ENCODE data around the gene COQ5.

COQ5 gene

GRCh38 chr12:120483621-120484020 is 45.3 kb downstream of the COQ5 start:
- no peak for DNase-seq (ENCODE audit: low spot score)

- DNase-seq (ENCODE audit: low spot score) = no peak
Measured at GRCh38 chr12:120481022-120481767, 47.8 kb downstream of the COQ5 start.

GRCh38 chr12:120480211-120480610 is 48.7 kb downstream of the COQ5 start:
- DNase-seq (ENCODE audit: low spot score) = no peak

GRCh38 chr12:120479458-120479857 is 49.5 kb downstream of the COQ5 start:
- no peak for DNase-seq (ENCODE audit: low spot score)

GRCh38 chr12:120475643-120476042 is 53.3 kb downstream of the COQ5 start:
- no peak for DNase-seq (ENCODE audit: low spot score)

- peak; percentile 74 for DNase-seq (ENCODE audit: low spot score)
Measured at GRCh38 chr12:120474616-120474960, 54.4 kb downstream of the COQ5 start.

- no peak for DNase-seq (ENCODE audit: low spot score)
Measured at GRCh38 chr12:120473807-120474615, 54.9 kb downstream of the COQ5 start.

GRCh38 chr12:120472521-120472920 is 56.4 kb downstream of the COQ5 start:
- DNase-seq (ENCODE audit: low spot score) = no peak

- DNase-seq (ENCODE audit: low spot score) = no peak
Measured at GRCh38 chr12:120470150-120470784, 58.7 kb downstream of the COQ5 start.

- peak; percentile 100 for DNase-seq (ENCODE audit: low spot score)
Measured at GRCh38 chr12:120469450-120470149, 59.4 kb downstream of the COQ5 start, which contains the start of gene SRSF9. TSS of gene SRSF9 (minus strand) at chr12:120469748. CDS start at chr12:120469609, 139 bp downstream.

- DNase-seq (ENCODE audit: low spot score) = peak; percentile 64
Measured at GRCh38 chr12:120468821-120469449, 60.0 kb downstream of the COQ5 start.

GRCh38 chr12:120468325-120468820 is 60.6 kb downstream of the COQ5 start:
- DNase-seq (ENCODE audit: low spot score) = peak; percentile 56

- no peak for DNase-seq (ENCODE audit: low spot score)
Measured at GRCh38 chr12:120467439-120467838, 61.5 kb downstream of the COQ5 start.

GRCh38 chr12:120466560-120467315 is 62.2 kb downstream of the COQ5 start:
- peak; percentile 15 for DNase-seq (ENCODE audit: low spot score)

GRCh38 chr12:120465756-120466155 is 63.2 kb downstream of the COQ5 start:
- DNase-seq (ENCODE audit: low spot score) = no peak

GRCh38 chr12:120463712-120464111 is 65.2 kb downstream of the COQ5 start:
- DNase-seq (ENCODE audit: low spot score) = no peak

GRCh38 chr12:120462099-120462640 is 66.8 kb downstream of the COQ5 start:
- no peak for DNase-seq (ENCODE audit: low spot score)

GRCh38 chr12:120460157-120460556 is 68.8 kb downstream of the COQ5 start:
- DNase-seq (ENCODE audit: low spot score) = no peak

- peak; percentile 14 for DNase-seq (ENCODE audit: low spot score)
Measured at GRCh38 chr12:120457133-120457532, 71.8 kb downstream of the COQ5 start.

GRCh38 chr12:120455302-120455701 is 73.7 kb downstream of the COQ5 start:
- DNase-seq (ENCODE audit: low spot score) = no peak
